ENCODE data around the gene ECSIT. TPM values are rescaled to one million over a fixed set of nuclear protein-coding genes. Genes with fewer than 3 reads are reported as not detected.

The ECSIT gene
- total and polyA plus RNA-seq, 2 donors (not counting 1 experiment from before 2014, with no cell fraction given) = 45.6 to 63.1 TPM

GRCh38 chr19:11489378-11489777 lies 39.6 kb downstream of the ECSIT start:
- Histone ChIP-seq H3K4me1 (ENCODE audit: control insufficient read depth in 2 of 2, insufficient read depth in 2 of 2, low read length in 2 of 2) (no peaks in the 10 kb centered on the region), H3K9me3 (ENCODE audit: control extremely low read depth in 1 of 3, control insufficient read depth in 2 of 3, insufficient read depth in 1 of 3, low read length in 2 of 3) (no peaks in the 10 kb centered on the region)

More at GRCh38 chr19:11489378-11489777, 39.6 kb downstream of the ECSIT start:
- DNase-seq (no peak), ATAC-seq (ENCODE audit: low read depth) (no peak)
- H3K4me3 ChIP-seq (ENCODE audit: control extremely low read depth in 1 of 5, extremely low read depth in 1 of 5, insufficient read depth in 1 of 5, low read depth in 2 of 5, low read length in 4 of 5) = no peak overlapping the region
- ChIA-PET CTCF (no interaction called here), POLR2A (no interaction called here)
- Mint-ChIP-seq H3K27me3 (peaks cover 3% of the 10 kb centered on the region), H3K4me3 (no peak overlapping the region), H3K27ac (no peak overlapping the region), H3K4me1 (peaks cover 1% of the 10 kb centered on the region), H3K9me3 (ENCODE audit: insufficient read depth) (no peaks in the 10 kb centered on the region)
- 92% methylated on average over 5 of the region's 7 CpGs for WGBS (ENCODE audit: insufficient coverage)
- H4K20me1 ChIP-seq (ENCODE audit: control insufficient read depth, insufficient read depth, low read length, poor library complexity, severe bottlenecking) = no peaks in the 10 kb centered on the region
- intact Hi-C loops (cut with micrococcal nuclease) = no loop called here
- H3K36me3 ChIP-seq (replicated peaks in 1 of 2; ENCODE audit: control extremely low read depth in 1 of 2, control insufficient read depth in 1 of 2, extremely low read depth in 1 of 2, insufficient read depth in 2 of 2, low read length in 1 of 2) = peaks cover 0 to 4% of the 10 kb centered on the region in 2 experiments
- TF ChIP-seq CTCF (IDR thresholded peaks at IDR 0.05) = no peak
- H3K27ac ChIP-seq (ENCODE audit: low read length in 2 of 2) = no peak overlapping the region
- no peak overlapping the region for H3K9ac ChIP-seq (ENCODE audit: low read length)
- no peak overlapping the region for H3K4me2 ChIP-seq (replicated peaks; ENCODE audit: low read depth, low read length, poor library complexity, severe bottlenecking)
- no peaks in the 10 kb centered on the region for H3K27me3 ChIP-seq (replicated peaks in 1 of 4; ENCODE audit: control extremely low read depth in 1 of 4, control insufficient read depth in 3 of 4, insufficient read depth in 4 of 4, low read length in 3 of 4)
- no peak overlapping the region for H2AFZ ChIP-seq (ENCODE audit: insufficient read depth, low read depth, low read length, poor library complexity, severe bottlenecking)
- no peaks in the 10 kb centered on the region for H3K79me2 ChIP-seq (ENCODE audit: control insufficient read depth, insufficient read depth, low read length)

All from B cell (primary cell).